Lower leg skin (tissue), 3 donors: ENCODE data around the gene PRR7.

ENCODE experiments used
- CTCF ChIP-seq, 3 donors: fragments of 450-650 bp; IDR thresholded peaks; one replicate each; pipeline ENCODE4 v1.5.1; 2016; ENCODE audit warnings: antibody characterized with exemption in 3 of 3, mild to moderate bottlenecking in 3 of 3, moderate library complexity in 2 of 3
- POLR2A ChIP-seq, 2 donors: fragments of 450-650 bp; IDR thresholded peaks; one replicate each; pipeline ENCODE4 v1.6.1; 2016 to 2017; ENCODE audit warnings: antibody characterized with exemption in 2 of 2, mild to moderate bottlenecking in 1 of 2, moderate library complexity in 1 of 2

GRCh38 chr5:177404641-177405179 lies 41.9 kb upstream of the PRR7 start:
- TF ChIP-seq CTCF (IDR thresholded peaks at IDR 0.05) (no peak), POLR2A (IDR thresholded peaks at IDR 0.05) (no peak)
